HepG2 (cell line): ENCODE data around the gene PERP. TPM values are rescaled to one million over a fixed set of nuclear protein-coding genes. Genes with fewer than 3 reads are reported as not detected.
A peak's percentile ranks its signal among the peaks of the same experiment; 100 is the strongest.

Experiments
- AGO1 ChIP-seq: fragments of 200-400 bp; formaldehyde crosslinking; IDR thresholded peaks from 2 replicates; pipeline ENCODE4 v1.6.1; 2017; ENCODE audit warnings: mild to moderate bottlenecking, low read depth, low read length, moderate library complexity; ENCODE audit not compliant: poor library complexity, severe bottlenecking
- AKAP8 ChIP-seq: sonication (generic); formaldehyde crosslinking; IDR thresholded peaks from 2 replicates; pipeline ENCODE4 v1.5.1; 2020; ENCODE audit warnings: mild to moderate bottlenecking, missing genetic modification reagents
- BRD4 ChIP-seq: sonication (generic); formaldehyde crosslinking; IDR thresholded peaks from 2 replicates; pipeline ENCODE4 v1.4.0; 2020; ENCODE audit warnings: missing genetic modification reagents
- CBX1 ChIP-seq: IDR thresholded peaks from one replicate; pipeline ENCODE4 v1.6.1; 2016; ENCODE audit warnings: antibody characterized with exemption, low read depth
- CCAR2 ChIP-seq: fragments of 200-400 bp; formaldehyde crosslinking; optimal IDR thresholded peaks from 2 replicates; pipeline ENCODE3; 2018; ENCODE audit warnings: low read depth, mild to moderate bottlenecking, low read length, moderate library complexity
- CEBPB ChIP-seq: IDR thresholded peaks from 2 replicates; pipeline ENCODE4 v1.6.1; 2011; ENCODE audit warnings: low read depth, low read length, improper control_type of control experiment, borderline replicate concordance
- CHD2 ChIP-seq: IDR thresholded peaks from 2 replicates; pipeline ENCODE4 v1.6.1; 2011; ENCODE audit warnings: low read depth, low read length, improper control_type of control experiment
- FOXC1 ChIP-seq: sonication (generic); formaldehyde crosslinking; IDR thresholded peaks from 2 replicates; pipeline ENCODE4 v1.8.0; 2022; ENCODE audit warnings: mild to moderate bottlenecking, missing genetic modification reagents, borderline replicate concordance
- HDAC1 ChIP-seq: sonication (generic); formaldehyde crosslinking; IDR thresholded peaks from 2 replicates; pipeline ENCODE4 v1.5.1; 2020; ENCODE audit warnings: mild to moderate bottlenecking, missing genetic modification reagents
- MAF1 ChIP-seq: sonication (generic); formaldehyde crosslinking; IDR thresholded peaks from 2 replicates; pipeline ENCODE4 v1.5.0; 2020; ENCODE audit warnings: missing genetic modification reagents, borderline replicate concordance
- MAFK ChIP-seq, 2 experiments: IDR thresholded peaks in 1 of 2; conservative IDR thresholded peaks in 1 of 2; 2 replicates each; pipeline ENCODE4 v1.6.1; 2011; ENCODE audit warnings: improper control_type of control experiment in 2 of 2, low read length in 2 of 2
- MAX ChIP-seq: IDR thresholded peaks from 2 replicates; pipeline ENCODE4 v1.6.1; 2012; ENCODE audit warnings: inconsistent platforms
- RFX1 ChIP-seq: fragments of 450-650 bp; IDR thresholded peaks from 2 replicates; pipeline ENCODE4 v1.6.1; 2017
- SIN3B ChIP-seq: fragments of 150-350 bp; IDR thresholded peaks from 2 replicates; pipeline ENCODE4 v1.6.1; 2014; ENCODE audit warnings: low read length
- SPEN ChIP-seq: sonication (generic); formaldehyde crosslinking; IDR thresholded peaks from 2 replicates; pipeline ENCODE4 v1.5.1; 2020; ENCODE audit warnings: low read depth, mild to moderate bottlenecking, missing genetic modification reagents
- ZBTB1 ChIP-seq: sonication (generic); formaldehyde crosslinking; IDR thresholded peaks from 2 replicates; pipeline ENCODE4 v1.4.0; 2020; ENCODE audit warnings: missing genetic modification reagents, borderline replicate concordance
- ZC3H13 ChIP-seq: sonication (generic); formaldehyde crosslinking; IDR thresholded peaks from 2 replicates; pipeline ENCODE4 v1.8.1; 2023; ENCODE audit warnings: mild to moderate bottlenecking, missing genetic modification reagents, moderate library complexity
- ZKSCAN1 ChIP-seq: fragments of 150-350 bp; IDR thresholded peaks from 2 replicates; pipeline ENCODE4 v1.6.1; 2014; ENCODE audit warnings: low read length
- ZMYM4 ChIP-seq: sonication (generic); formaldehyde crosslinking; IDR thresholded peaks from 2 replicates; pipeline ENCODE4 v1.8.1; 2023; ENCODE audit warnings: mild to moderate bottlenecking, missing genetic modification reagents
- ZNF10 ChIP-seq: sonication (generic); formaldehyde crosslinking; IDR thresholded peaks from 2 replicates; pipeline ENCODE4 v1.4.0; 2020; ENCODE audit warnings: mild to moderate bottlenecking, low read depth, missing genetic modification reagents, borderline replicate concordance
- ZNF180 ChIP-seq: sonication (generic); formaldehyde crosslinking; IDR thresholded peaks from 2 replicates; pipeline ENCODE4 v1.4.0; 2020; ENCODE audit warnings: low read depth, missing genetic modification reagents, borderline replicate concordance
- ZNF207 ChIP-seq: fragments of 450-650 bp; IDR thresholded peaks from 2 replicates; pipeline ENCODE4 v1.6.1; 2016; ENCODE audit warnings: antibody characterized with exemption, borderline replicate concordance
- ZNF34 ChIP-seq: sonication (generic); formaldehyde crosslinking; IDR thresholded peaks from 2 replicates; pipeline ENCODE4 v1.4.0; 2020; ENCODE audit warnings: mild to moderate bottlenecking, missing genetic modification reagents, borderline replicate concordance
- ZNF737 ChIP-seq: sonication (generic); formaldehyde crosslinking; IDR thresholded peaks from 2 replicates; pipeline ENCODE4 v1.5.0; 2020; ENCODE audit warnings: missing genetic modification reagents, mild to moderate bottlenecking, borderline replicate concordance
- ZNF841 ChIP-seq: sonication (generic); formaldehyde crosslinking; IDR thresholded peaks from 2 replicates; pipeline ENCODE4 v1.8.1; 2023; ENCODE audit warnings: missing genetic modification reagents, borderline replicate concordance
- polyA plus RNA-seq, 8 experiments: library from polyadenylated mRNA; depleted of rRNA in 3 of 8; stranded (reverse) in 7 of 8; unstranded in 1 of 8; fragments of >200 nt; fragmentation: Illumina TruSeq in 4 of 8; extraction: Trizol in 4 of 8; gene quantifications; 2 replicates each; pipeline versions ENCODE4 v1.2.1 to v1.2.3, GENCODE V29; 2011 to 2016; ENCODE audit warnings: low read depth in 4 of 8, missing spikeins in 1 of 8, mixed read lengths in 1 of 8; ENCODE audit not compliant: insufficient read depth in 1 of 8
- total RNA-seq, 5 experiments: library from RNA; depleted of rRNA; stranded (reverse); fragments of >200 nt; fragmentation: Illumina TruSeq; extraction: Trizol; gene quantifications; 2 replicates each; pipeline ENCODE4 v1.2.3, GENCODE V29; 2016; ENCODE audit warnings: low read depth in 1 of 5
- TF ChIP-seq, protein P1 (sequence below): sonication (generic); formaldehyde crosslinking; IDR thresholded peaks from 2 replicates; pipeline ENCODE4 v1.8.0; 2022; ENCODE audit warnings: missing genetic modification reagents, low read depth, mild to moderate bottlenecking, borderline replicate concordance
- TF ChIP-seq, protein P2 (sequence below): sonication (generic); formaldehyde crosslinking; IDR thresholded peaks from 2 replicates; pipeline ENCODE4 v1.5.0; 2020; ENCODE audit warnings: missing genetic modification reagents, mild to moderate bottlenecking, borderline replicate concordance
- TF ChIP-seq, protein P3 (sequence below): sonication (generic); formaldehyde crosslinking; IDR thresholded peaks from 2 replicates; pipeline ENCODE4 v1.9.0; 2022; ENCODE audit warnings: low read depth, missing genetic modification reagents

PERP gene
- total and polyA plus RNA-seq, 2 of the 13 experiments (the other 11 are each of a cell fraction or from before 2014, with no cell fraction given), result 26.0 to 53.0 TPM

- TF ChIP-seq ZNF737 (CRISPR knock-in tag) (no peak), BRD4 (CRISPR knock-in tag) (peak; percentile 81), HDAC1 (peak; percentile 58), RFX1 (no peak), SPEN (CRISPR knock-in tag) (no peak; the same call in 1 of the 2 replicates), ZNF34 (CRISPR knock-in tag) (peak; percentile 97; the same call in 1 of the 2 replicates), ZKSCAN1 (no peak), MAFK (conservative IDR thresholded peaks at IDR 0.05 in 1 of 2, IDR thresholded peaks at IDR 0.05 in 1 of 2; ENCODE audit: low read length in 2 of 2) (no peak), SIN3B (no peak; the same call in 1 of the 2 replicates), ZC3H13 (CRISPR knock-in tag) (peak; percentile 65; the same call in 1 of the 2 replicates), CBX1 (peak; percentile 28), CEBPB (no peak), ZMYM4 (CRISPR knock-in tag) (peak; percentile 84), CCAR2 (no peak), AKAP8 (CRISPR knock-in tag) (no peak), ZNF10 (CRISPR knock-in tag) (no peak), ZNF180 (CRISPR knock-in tag) (peak; percentile 75; the same call in 1 of the 2 replicates), MAF1 (CRISPR knock-in tag) (no peak), CHD2 (no peak), ZNF841 (CRISPR knock-in tag) (peak; percentile 51; the same call in 1 of the 2 replicates), MAX (no peak; the same call in none of the 2 replicates), FOXC1 (peak; percentile 87), ZBTB1 (CRISPR knock-in tag) (no peak), AGO1 (peak; percentile 36), ZNF207 (no peak)
- TF ChIP-seq, protein P1, sequence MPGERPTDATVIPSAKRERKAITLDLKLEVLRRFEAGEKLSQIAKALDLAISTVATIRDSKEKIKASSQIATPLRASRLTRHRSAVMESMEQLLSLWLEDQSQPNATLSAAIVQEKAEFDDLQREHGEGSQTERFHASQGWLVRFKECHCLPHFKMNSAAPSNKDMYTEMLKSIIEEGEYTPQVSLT (CRISPR knock-in tag), result no peak
- TF ChIP-seq, protein P2, sequence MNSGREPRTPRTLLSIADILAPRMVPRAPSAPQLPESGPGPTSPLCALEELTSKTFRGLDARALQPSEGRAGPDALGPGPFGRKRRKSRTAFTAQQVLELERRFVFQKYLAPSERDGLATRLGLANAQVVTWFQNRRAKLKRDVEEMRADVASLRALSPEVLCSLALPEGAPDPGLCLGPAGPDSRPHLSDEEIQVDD (CRISPR knock-in tag), result peak; percentile 91; the same call in 1 of the 2 replicates
- TF ChIP-seq, protein P3, sequence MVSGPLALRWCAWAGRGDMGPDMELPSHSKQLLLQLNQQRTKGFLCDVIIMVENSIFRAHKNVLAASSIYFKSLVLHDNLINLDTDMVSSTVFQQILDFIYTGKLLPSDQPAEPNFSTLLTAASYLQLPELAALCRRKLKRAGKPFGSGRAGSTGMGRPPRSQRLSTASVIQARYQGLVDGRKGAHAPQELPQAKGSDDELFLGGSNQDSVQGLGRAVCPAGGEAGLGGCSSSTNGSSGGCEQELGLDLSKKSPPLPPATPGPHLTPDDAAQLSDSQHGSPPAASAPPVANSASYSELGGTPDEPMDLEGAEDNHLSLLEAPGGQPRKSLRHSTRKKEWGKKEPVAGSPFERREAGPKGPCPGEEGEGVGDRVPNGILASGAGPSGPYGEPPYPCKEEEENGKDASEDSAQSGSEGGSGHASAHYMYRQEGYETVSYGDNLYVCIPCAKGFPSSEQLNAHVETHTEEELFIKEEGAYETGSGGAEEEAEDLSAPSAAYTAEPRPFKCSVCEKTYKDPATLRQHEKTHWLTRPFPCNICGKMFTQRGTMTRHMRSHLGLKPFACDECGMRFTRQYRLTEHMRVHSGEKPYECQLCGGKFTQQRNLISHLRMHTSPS (CRISPR knock-in tag), result peak; percentile 32; the same call in 1 of the 2 replicates
These were observed at the start of gene PERP (continued) for GRCh38 chr6:138107078-138107751.
